Right lobe of liver (tissue), 6 donors: ENCODE measurements around the gene MARCHF10. TPM values are rescaled to one million over a fixed set of nuclear protein-coding genes. Genes with fewer than 3 reads are reported as not detected.

ENCODE experiments used
- ATAC-seq, 4 donors: fragments of 200-7000 bp; cut with Tn5 transposase; one replicate each; pipeline ENCODE4 v1.9.1; 2020; ENCODE audit warnings: mild to moderate bottlenecking in 4 of 4, moderate library complexity in 4 of 4
- DNase-seq, 3 donors: peaks; one replicate each; pipeline ENCODE4 v3.0.0-alpha.2; 2020
- H3K27ac ChIP-seq, 3 donors: fragments of 200-600 bp; one replicate each; pipeline ENCODE4 v1.8.0; 2022
- H3K27me3 ChIP-seq, 2 donors: fragments of 200-600 bp; one replicate each; pipeline ENCODE4 v1.8.0; 2022
- H3K36me3 ChIP-seq, 4 donors: fragments of 200-600 bp; sonication (generic) in 1 of 4; one replicate each; pipeline versions ENCODE4 v1.5.1 to v1.8.0; 2017 to 2022; ENCODE audit warnings: control low read depth in 1 of 4
- H3K4me1 ChIP-seq, 4 donors: fragments of 200-600 bp; sonication (generic) in 1 of 4; one replicate each; pipeline versions ENCODE4 v1.5.1 to v1.8.0; 2017 to 2022; ENCODE audit warnings: control low read depth in 1 of 4
- H3K4me3 ChIP-seq, 3 donors: fragments of 200-600 bp; one replicate each; pipeline ENCODE4 v1.8.0; 2022
- H3K9me3 ChIP-seq, 4 donors: fragments of 200-600 bp; sonication (generic) in 1 of 4; one replicate each; pipeline versions ENCODE4 v1.5.1 to v1.8.0; 2017 to 2022; ENCODE audit warnings: control low read depth in 1 of 4
- POLR2A ChIP-seq: fragments of 450-650 bp; IDR thresholded peaks from one replicate; pipeline ENCODE4 v1.6.1; 2017; ENCODE audit warnings: antibody characterized with exemption, mild to moderate bottlenecking
- WGBS: methylation state at CpG from one replicate; pipeline ENCODE4 v1.1.6; 2018; ENCODE audit warnings: low coverage, low lambda C conversion rate; ENCODE audit not compliant: insufficient coverage; ENCODE audit errors: missing lambda C conversion rate; 5-methylcytosine and 5-hydroxymethylcytosine counted together
- intact Hi-C, 2 donors: fragments of 100-400 bp; cut with DNase I; formaldehyde crosslinking; loops; one replicate each; pipeline versions ENCODE4 v1.11.2 to v1.14.1; 2022
- long read RNA-seq: library from polyadenylated mRNA; unstranded; transcript quantifications from one replicate; pipeline ENCODE4 v2.0.0, GENCODE V29; 2019
- total RNA-seq, 6 experiments: library from RNA; depleted of rRNA in 2 of 6; stranded (reverse); fragments of >200 nt in 2 of 6; fragmentation: NEBNext Ultra II Directional in 3 of 6; extraction: Animal tissue kit (Norgen Biotek cat#: 25700) in 3 of 6; gene quantifications; one replicate each; pipeline versions ENCODE4 v1.1.0 to v1.2.4, GENCODE V29; 2016 to 2023
- TF ChIP-seq, protein P1 (sequence below), 4 donors: fragments of 200-600 bp in 3 of 4; fragments of 450-650 bp in 1 of 4; IDR thresholded peaks; one replicate each; pipeline versions ENCODE4 v1.5.1 to v1.8.0; 2016 to 2022; ENCODE audit warnings: antibody characterized with exemption in 4 of 4, mild to moderate bottlenecking in 2 of 4
- donor health status: DM: no; HTN: yes; CAD: no.
- donor health status: DM: no; HTN: no; CAD: no.
- donor health status: DM: no; HTN: no; CAD: no.
- donor health status: DM: no; HTN: yes; CAD: no.
- donor health status: DM: no; HTN: yes; CAD: no.

MARCHF10 gene, protein sequence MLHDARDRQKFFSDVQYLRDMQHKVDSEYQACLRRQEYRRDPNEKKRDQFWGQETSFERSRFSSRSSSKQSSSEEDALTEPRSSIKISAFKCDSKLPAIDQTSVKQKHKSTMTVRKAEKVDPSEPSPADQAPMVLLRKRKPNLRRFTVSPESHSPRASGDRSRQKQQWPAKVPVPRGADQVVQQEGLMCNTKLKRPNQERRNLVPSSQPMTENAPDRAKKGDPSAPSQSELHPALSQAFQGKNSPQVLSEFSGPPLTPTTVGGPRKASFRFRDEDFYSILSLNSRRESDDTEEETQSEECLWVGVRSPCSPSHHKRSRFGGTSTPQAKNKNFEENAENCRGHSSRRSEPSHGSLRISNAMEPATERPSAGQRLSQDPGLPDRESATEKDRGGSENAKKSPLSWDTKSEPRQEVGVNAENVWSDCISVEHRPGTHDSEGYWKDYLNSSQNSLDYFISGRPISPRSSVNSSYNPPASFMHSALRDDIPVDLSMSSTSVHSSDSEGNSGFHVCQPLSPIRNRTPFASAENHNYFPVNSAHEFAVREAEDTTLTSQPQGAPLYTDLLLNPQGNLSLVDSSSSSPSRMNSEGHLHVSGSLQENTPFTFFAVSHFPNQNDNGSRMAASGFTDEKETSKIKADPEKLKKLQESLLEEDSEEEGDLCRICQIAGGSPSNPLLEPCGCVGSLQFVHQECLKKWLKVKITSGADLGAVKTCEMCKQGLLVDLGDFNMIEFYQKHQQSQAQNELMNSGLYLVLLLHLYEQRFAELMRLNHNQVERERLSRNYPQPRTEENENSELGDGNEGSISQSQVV
- not detected for total RNA-seq
- long read RNA-seq: 0 reads

DNA sequence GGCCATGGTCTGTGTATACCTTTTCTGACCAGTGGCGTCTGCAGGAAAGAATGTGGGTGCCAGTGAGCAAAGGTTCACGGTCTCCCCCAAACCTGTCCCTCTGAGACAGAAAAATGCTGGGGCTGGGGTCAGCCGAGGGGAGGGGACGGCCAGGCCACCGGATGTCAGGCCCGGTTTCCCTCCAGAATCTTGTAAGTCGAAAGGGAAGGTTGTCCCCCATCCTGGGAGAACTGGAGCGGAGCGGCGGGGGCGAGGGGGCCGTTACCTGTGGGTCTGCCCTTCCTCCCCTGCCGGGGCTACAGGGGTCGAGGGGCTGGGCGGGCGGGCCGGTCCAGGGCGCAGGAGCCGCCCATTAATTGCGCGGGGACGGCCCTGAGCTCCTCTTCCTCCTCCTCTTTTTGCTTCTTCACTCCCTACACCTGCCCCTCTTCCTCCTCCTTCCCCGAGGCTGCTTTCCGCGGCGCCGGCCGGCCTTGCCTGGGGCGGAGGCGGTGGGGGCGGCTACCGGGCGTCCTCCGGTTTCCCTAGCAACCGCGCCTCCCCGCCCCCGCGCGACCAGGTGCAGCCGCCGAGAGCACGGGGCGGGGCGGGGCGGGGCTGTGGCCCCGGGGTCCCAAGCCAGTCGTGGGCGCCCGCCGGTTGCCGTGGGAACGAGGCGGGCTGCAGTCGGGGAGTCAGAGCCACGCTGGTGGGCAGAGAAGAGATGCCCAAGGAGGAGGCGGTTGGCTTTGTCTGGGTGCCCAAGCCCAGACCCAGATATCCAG lies at the start of gene MARCHF10:
TSS of gene MARCHF10 (minus strand) at position 503 of the 764 bp plus-strand sequence. CDS start 6,579 bp downstream, outside the sequence.
- Histone ChIP-seq H3K9me3 (no peaks in the 10 kb centered on the region), H3K36me3 (no peaks in the 10 kb centered on the region), H3K27me3 (peaks cover 0 to 7% of the 10 kb centered on the region in 2 donors), H3K4me3 (no peak within 1 kb of the TSS), H3K27ac (no peak within 1 kb of the TSS), H3K4me1 (peaks cover 0 to 5% (median 0%) of the 10 kb centered on the region in 4 donors)
- DNase-seq: peak in 1 of 3 donors; percentile 30
- ATAC-seq: no peak
- intact Hi-C loops: no loop called here
- no peak for TF ChIP-seq POLR2A
- TF ChIP-seq, protein P1, sequence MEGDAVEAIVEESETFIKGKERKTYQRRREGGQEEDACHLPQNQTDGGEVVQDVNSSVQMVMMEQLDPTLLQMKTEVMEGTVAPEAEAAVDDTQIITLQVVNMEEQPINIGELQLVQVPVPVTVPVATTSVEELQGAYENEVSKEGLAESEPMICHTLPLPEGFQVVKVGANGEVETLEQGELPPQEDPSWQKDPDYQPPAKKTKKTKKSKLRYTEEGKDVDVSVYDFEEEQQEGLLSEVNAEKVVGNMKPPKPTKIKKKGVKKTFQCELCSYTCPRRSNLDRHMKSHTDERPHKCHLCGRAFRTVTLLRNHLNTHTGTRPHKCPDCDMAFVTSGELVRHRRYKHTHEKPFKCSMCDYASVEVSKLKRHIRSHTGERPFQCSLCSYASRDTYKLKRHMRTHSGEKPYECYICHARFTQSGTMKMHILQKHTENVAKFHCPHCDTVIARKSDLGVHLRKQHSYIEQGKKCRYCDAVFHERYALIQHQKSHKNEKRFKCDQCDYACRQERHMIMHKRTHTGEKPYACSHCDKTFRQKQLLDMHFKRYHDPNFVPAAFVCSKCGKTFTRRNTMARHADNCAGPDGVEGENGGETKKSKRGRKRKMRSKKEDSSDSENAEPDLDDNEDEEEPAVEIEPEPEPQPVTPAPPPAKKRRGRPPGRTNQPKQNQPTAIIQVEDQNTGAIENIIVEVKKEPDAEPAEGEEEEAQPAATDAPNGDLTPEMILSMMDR (IDR thresholded peaks at IDR 0.05): no peak
- WGBS: 10% methylated on average over 12 of the region's 57 CpGs

DNA sequence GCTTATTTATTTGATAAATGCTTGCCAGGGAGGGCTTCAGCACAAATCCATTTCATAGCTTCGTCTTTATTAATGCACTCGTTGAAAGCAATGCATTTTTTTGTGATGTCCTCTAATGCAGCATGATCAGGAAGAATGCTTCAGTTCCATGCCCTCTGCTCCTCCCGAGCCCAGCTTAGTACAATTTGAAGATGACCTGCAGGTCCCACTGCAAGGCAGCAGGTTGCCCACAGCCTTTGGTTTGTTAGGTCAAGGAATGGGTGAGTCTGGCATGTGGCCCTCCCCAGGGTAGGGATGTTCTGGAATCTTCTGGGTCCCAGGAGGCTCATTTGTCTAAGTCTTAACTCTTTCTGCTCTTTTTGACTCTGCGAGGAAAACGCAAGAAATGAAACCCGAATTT lies 49.4 kb upstream of the MARCHF10 start:
- 61% methylated on average over 6 of the region's 6 CpGs for WGBS
- TF ChIP-seq POLR2A: no peak
- TF ChIP-seq, protein P1 (IDR thresholded peaks at IDR 0.05): no peak
- ATAC-seq: no peak
- intact Hi-C loops: no loop called here
- no peaks in the 10 kb centered on the region for H3K27me3 ChIP-seq
- H3K9me3 ChIP-seq: no peaks in the 10 kb centered on the region
- DNase-seq: no peak
- H3K4me3 ChIP-seq: no peak overlapping the region
- H3K36me3 ChIP-seq: no peaks in the 10 kb centered on the region
- no peaks in the 10 kb centered on the region for H3K4me1 ChIP-seq
- H3K27ac ChIP-seq: no peak overlapping the region

DNA sequence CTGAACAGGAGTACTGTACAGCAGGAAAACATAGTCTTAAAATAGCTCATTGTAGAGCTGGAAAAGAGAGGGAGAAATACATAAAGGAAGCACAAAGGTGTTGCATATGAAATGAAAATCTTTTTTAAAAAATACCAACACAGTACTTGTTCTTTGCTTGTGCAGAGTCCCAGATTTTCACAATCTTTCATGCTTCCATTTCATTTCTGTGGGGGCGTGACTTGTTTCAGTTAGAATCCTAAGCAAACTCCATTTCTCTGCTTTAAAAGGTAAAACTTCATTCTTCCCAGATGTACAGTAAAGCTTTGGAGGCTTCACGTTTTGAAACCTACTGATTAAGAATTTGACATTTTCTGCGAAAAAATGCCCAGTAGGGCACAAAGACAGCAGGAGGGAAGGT lies 48.5 kb upstream of the MARCHF10 start:
- H3K27me3 ChIP-seq: no peaks in the 10 kb centered on the region
- DNase-seq (no peak), ATAC-seq (no peak)
- no peak for TF ChIP-seq POLR2A
- TF ChIP-seq, protein P1 (IDR thresholded peaks at IDR 0.05): no peak
- H3K4me3 ChIP-seq: no peak overlapping the region
- intact Hi-C loops: no loop called here
- 50% methylated on average over 3 of the region's 3 CpGs for WGBS
- no peaks in the 10 kb centered on the region for H3K36me3 ChIP-seq
- no peak overlapping the region for H3K27ac ChIP-seq
- H3K4me1 ChIP-seq: no peaks in the 10 kb centered on the region
- H3K9me3 ChIP-seq: no peaks in the 10 kb centered on the region

DNA sequence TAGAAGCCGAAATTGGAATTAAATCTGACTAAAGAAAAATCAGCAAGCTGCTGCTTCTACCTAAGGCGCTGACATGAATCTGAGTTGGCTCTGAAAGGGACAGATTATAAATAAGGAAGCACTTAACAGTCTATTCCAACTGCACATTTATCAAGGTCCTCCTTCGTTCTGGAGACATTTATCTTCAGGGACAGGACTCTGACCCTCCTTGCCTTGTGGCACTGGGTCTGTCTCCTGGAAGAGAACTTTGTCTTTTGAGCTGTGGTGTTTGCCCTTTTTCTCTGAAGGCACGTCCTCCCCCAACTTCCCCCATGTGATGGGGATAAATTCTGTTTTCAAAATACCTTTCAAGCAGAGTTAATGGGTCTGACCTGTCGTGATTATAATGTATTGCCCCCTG lies 47.0 kb upstream of the MARCHF10 start:
- Histone ChIP-seq H3K4me1 (no peaks in the 10 kb centered on the region), H3K4me3 (no peak overlapping the region), H3K27me3 (no peaks in the 10 kb centered on the region), H3K36me3 (no peaks in the 10 kb centered on the region), H3K9me3 (no peaks in the 10 kb centered on the region), H3K27ac (no peak overlapping the region)
- peak in 1 of 3 donors; percentile 4 for DNase-seq
- intact Hi-C loops: no loop called here
- TF ChIP-seq POLR2A: no peak
- TF ChIP-seq, protein P1 (IDR thresholded peaks at IDR 0.05): no peak
- no peak for ATAC-seq
- WGBS: 40% methylated on average over 5 of the region's 5 CpGs
